H1 (cell line): ENCODE results near the gene SFN. TPM values are rescaled to one million over a fixed set of nuclear protein-coding genes. Genes with fewer than 3 reads are reported as not detected.

Source experiments
- RNF2 ChIP-seq: fragments of 200-900, 300-1000 bp; sonication (generic); IDR thresholded peaks from 2 replicates; pipeline ENCODE4 v1.7.1; 2016; ENCODE audit warnings: borderline replicate concordance, low read depth, mild to moderate bottlenecking, antibody characterized with exemption, low read length; ENCODE audit not compliant: poor library complexity, severe bottlenecking; ENCODE audit errors: missing control alignments
- polyA plus RNA-seq, 7 experiments: library from polyadenylated mRNA; depleted of rRNA in 3 of 7; stranded (reverse) in 5 of 7; unstranded in 2 of 7; fragments of >200 nt in 5 of 7; fragments of 200-250 nt in 2 of 7; gene quantifications; 1 replicate in 5 of 7; 2 replicates in 1 of 7; 4 replicates in 1 of 7; pipeline versions ENCODE4 v1.2.1 to v1.2.3, GENCODE V29; 2011 to 2013; ENCODE audit warnings: missing spikeins in 2 of 7, mixed read lengths in 2 of 7
- total RNA-seq: library from RNA; stranded (reverse); fragmentation: NEBNext Ultra II Directional; extraction: Animal tissue kit (Norgen Biotek cat#: 25700); gene quantifications from 2 replicates; pipeline ENCODE4 v1.2.1, GENCODE V29; 2021
- TF ChIP-seq, protein P1 (sequence below): IDR thresholded peaks from 2 replicates; pipeline ENCODE4 v1.6.1; 2012; ENCODE audit warnings: inconsistent platforms

The SFN gene
- total and polyA plus RNA-seq, 2 of the 8 experiments (the other 6 are each of a cell fraction or from before 2014, with no cell fraction given) = 3.3 to 3.9 TPM

- no peak for TF ChIP-seq RNF2
- TF ChIP-seq, protein P1, sequence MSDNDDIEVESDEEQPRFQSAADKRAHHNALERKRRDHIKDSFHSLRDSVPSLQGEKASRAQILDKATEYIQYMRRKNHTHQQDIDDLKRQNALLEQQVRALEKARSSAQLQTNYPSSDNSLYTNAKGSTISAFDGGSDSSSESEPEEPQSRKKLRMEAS = no peak
Measured at GRCh38 chr1:26827106-26827604, 35.8 kb upstream of the SFN start (continued).
